NCI-H1417 treated with DMSO at 0.1 percent for 48 hours (cell line): ENCODE measurements around the gene SEMA3E.

Experiments used
- DNase-seq: peaks from one replicate; lab custom pipeline; 2025; lab: John Stamatoyannopoulos, UW

SEMA3E gene

DNA sequence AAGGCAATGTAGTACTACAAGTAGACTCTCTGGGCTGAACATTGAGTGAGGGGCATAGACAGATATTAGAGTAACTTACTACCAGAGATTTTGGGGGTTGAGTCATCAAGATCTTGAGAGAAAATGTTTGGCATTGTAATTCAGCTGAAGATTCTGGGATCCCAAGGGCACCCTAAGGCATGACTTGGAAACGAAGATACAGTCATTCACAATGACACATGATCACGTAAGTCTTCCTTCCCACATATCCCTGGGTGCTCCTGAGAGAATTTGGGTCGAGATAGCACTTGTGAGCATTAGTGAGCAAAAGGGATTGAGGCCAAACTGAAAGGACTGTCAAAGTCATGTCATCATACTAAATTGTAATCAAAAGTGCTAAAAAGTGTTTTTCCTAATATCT, 293.8 kb downstream of the SEMA3E start:
- no peak for DNase-seq

DNA sequence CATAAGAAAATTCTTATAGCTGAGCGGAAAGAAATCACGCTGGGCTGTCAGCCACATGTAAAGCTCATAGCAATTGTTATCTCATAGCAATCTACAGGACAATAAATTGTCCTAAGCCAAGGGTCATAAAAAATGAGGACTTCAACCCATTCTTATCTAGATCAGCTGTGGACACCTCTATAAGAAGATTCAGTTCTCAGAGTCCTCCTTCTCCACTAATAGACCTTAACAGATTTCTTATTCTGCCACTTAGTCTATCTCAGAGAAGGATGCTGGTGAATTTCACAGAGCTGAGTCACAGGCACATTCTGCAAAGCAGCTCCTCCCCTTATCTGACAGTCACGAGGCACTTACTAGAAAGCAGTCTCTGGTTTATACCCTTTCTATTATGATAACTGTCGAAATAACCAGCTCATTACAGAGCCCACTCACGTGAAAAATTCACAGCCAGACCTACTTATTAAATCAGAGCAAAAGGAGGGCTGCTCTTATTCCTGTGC, 300.9 kb downstream of the SEMA3E start:
- DNase-seq: no peak

DNA sequence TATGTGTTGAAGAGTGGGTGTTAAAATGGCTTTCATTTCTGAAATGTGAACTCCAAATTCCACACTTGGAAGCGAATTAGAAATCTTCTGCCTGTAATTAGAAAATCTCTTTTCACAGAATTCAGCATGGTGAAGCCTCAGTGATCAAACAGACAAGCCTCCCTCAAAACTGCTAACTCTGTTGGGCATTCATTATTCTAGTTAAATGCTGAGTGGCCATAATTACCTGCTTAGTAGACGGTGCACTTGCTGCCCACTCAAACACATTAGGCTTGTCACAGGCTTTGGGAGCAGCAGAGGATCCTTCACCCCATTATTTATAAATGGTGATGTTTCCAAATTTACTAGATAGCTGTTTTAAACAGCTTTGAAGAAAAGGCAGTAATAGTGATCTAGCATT, 309.0 kb downstream of the SEMA3E start:
- DNase-seq: no peak

DNA sequence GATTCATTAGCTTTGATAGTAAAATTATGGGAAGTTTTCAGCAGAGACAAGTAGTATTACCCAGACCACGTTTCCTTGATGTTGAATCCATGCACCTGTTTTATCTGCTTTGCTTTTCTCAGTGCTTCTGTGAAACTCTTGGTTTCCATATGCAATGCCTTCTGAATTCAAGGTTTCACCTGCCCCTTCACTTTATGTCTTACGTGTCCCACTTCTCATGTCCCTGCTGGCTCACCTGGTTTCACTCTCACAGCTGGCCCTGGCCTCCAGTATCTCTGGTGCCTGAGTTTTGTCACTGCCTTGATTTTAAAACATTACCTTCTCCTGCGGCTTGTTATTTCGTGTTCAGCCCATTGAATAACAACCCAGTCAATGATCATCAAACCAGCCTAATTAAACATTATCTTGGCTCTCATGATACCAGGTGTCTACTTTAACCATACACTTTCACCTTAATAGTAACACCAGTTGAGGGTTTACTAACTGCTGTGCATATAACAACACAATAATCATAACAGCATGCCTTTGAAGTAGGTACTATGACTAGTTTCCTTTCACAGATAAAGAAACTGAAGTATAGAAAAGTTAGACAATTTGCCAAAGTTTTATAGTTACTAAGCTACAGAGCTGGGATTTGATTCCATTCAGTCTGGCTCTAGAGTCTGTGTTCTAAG, 310.5 kb downstream of the SEMA3E start:
- DNase-seq: no peak

DNA sequence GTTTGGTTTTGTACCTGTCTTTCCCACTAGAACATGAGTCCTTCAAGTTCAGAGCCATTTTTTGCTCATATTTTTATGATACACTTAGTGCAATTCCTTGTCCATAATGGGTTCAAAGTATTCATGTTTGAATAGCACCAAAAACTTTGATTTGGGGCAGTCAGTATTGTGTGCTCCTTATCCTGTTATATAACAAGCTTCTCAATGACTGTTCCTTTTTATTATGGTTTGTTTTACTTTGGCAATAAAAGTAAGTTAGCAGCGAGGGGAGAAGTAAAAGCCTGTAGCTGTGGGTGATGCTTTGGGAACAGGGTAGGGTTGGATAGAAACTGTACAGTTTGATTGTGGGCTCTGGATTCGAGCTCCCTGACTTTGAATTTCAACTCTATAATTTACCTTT, 311.9 kb downstream of the SEMA3E start:
- no peak for DNase-seq

DNA sequence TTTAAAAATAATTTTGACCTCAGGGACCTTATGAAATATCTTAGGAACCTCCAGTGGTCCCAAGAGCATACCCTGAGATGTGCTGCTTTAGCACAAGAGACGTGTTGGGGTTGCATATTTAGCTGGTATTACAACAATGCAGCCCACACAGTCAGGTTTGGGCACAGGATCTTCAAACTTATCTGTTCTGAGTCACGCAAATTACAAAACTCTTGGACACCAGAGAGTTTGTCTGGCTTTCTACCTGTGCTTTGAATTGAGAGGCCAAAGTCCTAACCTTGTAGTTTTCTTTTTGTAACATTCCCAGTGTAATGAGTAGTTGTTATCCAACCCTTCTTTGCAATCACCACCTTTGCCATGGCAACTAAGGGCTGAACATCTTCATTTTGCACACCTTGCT, 322.7 kb downstream of the SEMA3E start:
- DNase-seq: no peak

DNA sequence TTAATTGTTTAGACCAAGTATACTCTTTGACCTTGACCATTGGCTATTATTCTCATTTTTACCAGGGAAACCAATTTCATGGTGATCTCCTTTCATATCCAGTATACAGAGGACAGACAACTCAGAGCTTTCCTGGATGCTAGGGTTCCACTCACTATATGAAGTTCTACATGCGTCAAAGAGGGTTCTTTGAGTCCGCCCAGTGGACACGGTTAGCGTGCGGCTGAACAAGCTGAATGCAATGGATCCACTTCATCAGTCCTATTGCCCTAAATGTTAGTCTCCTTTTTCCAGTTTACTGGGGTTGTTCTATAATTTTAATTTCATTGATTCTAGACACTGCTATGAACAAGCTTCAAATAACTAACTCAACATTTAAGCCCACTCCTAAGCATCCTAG, 323.9 kb downstream of the SEMA3E start:
- no peak for DNase-seq

DNA sequence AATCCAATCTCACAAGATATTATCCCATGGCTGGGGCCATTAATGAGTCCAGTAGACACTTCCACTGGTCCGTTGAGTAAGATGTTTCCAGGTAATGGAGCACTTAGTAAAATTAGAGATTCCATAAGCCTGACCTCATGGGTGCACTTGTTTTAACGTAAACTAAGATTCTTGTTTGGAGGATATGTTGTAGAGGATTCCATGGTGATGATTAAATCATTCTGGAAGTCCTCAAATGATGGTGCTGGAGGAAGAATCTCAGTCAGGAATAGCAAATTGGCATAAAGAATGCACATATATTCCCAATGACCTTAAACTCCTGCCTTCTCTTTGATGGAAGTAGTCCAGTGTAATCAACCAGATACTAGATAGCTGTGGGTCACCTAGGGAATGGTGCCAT, 324.3 kb downstream of the SEMA3E start:
- DNase-seq: no peak

DNA sequence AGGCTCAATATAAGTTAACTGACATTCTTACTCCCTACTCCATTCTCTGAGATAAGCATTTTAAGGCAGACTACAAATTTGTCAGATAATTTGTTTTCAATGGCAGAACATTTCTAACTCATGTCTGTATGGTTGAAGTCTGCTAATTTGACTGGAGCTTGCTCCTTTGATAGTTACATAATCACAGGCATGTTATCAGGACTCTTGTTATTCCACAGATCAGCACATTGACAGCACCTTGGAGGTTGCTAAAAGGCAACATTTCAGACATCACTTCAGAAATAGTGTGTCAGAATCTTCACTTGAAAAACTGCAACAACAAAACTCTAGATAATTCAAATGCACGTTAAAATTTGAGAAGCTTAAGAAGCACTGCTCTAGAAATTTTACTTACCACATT, 327.9 kb downstream of the SEMA3E start:
- DNase-seq: no peak

DNA sequence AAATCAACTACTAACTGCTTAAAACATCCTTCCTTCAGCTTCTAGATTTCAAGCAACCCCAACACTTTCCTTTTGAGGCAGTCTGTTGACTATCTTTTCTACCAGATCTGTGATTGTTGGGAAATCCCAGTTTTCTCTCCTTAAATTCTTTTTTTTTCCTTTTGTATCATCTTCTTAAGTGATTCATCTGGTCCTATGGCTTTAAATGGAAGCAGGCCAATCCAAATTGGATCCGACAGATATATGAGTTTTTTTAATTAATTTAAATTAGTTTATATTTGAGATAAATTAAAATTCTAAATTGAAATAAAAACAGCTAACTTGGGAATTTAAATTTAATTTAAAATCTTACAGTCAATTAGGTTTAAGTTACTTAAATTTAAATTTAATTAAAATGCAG, 335.0 kb downstream of the SEMA3E start:
- no peak for DNase-seq
